A172 (cell line): ENCODE measurements around the gene CARF. TPM values are rescaled to one million over a fixed set of nuclear protein-coding genes. Genes with fewer than 3 reads are reported as not detected.
"Not testable (repeated sequence)": the region's sequence is repeated elsewhere in the genome, so short reads cannot be mapped to it uniquely, and the experiment has no call there.

Source experiments
- DNase-seq: peaks from one replicate; pipeline ENCODE4 v3.0.0-alpha.2; 2015; ENCODE audit warnings: low spot score
- total RNA-seq: library from RNA; depleted of rRNA; stranded (reverse); fragments of >200 nt; shearing (Covaris generic); gene quantifications from 2 replicates; pipeline ENCODE4 v1.2.3, GENCODE V29; 2014; rRNA removed

CARF gene
- total RNA-seq: 7.0 and 8.8 TPM in 2 replicates

- DNase-seq: peak; percentile 94
Measured at GRCh38 chr2:202911512-202912341, at the start of gene CARF, which contains the start of gene WDR12. TSS of gene CARF (plus strand) at chr2:202912275. CDS start at chr2:202941903, 29,628 bp downstream. TSS of gene WDR12 (minus strand) at chr2:202911673. CDS start at chr2:202911476, 197 bp downstream.

GRCh38 chr2:202870431-202871299 is 41.4 kb upstream of the CARF start:
- DNase-seq: peak; percentile 65

GRCh38 chr2:202871300-202872141 is 40.6 kb upstream of the CARF start, which contains the start of gene ICA1L:
TSS of gene ICA1L (minus strand) at chr2:202871766. CDS start at chr2:202829009, 42,757 bp downstream.
- DNase-seq: peak; percentile 50

DNA sequence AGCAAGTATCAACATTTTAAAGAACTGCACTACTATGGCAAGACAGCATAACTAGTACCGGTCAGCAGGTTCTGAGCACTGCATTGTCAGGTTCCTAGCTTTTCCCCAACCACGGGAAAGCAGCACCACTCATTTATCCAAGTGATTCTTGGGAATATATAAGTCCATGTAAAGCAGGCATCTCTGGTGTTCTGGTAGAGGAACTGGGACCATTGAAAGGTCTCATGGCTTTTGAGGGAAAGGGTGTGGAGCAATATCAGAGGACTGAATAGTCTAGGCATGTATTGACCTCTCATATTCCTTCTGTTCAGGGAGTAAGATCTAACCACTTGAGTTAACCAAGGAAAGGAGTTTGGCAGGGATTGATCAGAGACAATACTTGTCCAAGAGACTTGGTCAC is 34.4 kb upstream of the CARF start:
- no peak for DNase-seq

- no peak for DNase-seq
Measured at GRCh38 chr2:202881570-202881969, 30.5 kb upstream of the CARF start.

GRCh38 chr2:202883987-202884675 is 27.9 kb upstream of the CARF start:
- peak; percentile 21 for DNase-seq

DNA sequence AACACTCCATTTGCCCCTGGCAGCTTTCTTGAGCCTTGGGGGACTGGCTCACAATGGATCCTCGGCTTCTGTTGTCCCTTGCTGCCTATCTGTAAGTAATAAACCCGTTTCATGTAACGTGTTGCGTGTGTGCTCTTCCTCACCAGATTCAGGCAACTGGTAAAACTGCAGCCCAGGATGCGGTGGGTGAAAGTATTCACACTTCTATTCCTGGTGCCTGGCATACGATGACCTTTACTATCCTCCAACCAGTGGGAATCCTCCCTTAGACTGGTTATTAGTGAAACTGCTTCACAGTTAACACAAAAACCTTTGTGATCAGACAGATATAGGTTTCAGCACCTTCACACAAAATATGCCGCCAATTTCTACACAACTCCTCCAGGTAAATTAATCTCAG is 26.9 kb upstream of the CARF start:
- no peak for DNase-seq

DNA sequence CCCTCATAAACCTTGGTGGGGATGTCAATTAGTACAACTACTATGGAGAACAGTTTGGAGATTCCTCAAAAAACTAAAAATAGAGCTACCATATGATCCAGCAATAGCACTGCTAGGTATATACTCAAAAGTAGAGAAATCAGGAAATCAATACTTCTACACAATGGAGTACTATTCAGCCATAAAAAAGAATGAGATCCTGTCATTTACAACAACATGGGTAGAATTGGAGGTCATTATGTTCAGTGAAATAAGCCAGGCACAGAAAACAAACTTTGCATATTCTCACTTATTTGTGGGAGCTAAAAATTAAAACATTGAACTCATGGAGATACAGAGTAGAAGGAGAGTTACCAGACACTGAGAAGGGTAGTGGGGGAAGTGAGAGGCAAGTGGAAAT is 6.6 kb upstream of the CARF start:
- DNase-seq: not testable (repeated sequence)

DNA sequence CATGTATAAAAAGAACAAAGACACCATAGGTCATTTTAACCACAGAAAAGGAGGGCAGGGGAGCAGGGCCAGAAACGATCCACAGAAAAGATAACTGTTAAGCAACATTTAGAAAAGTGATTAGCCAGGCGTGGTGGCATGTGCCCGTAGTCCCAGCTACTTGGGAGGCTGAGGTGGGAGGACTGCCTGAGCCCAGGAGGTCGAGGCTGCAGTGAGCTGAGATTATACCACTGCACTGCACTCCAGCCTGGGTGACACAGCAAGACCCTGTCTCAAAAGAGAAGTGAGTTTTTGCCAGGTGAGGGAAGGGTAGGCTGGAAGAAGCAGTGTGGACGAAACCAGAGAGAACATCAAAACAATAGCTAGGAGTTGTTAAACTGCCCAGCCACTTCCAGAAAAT is 3.9 kb upstream of the CARF start:
- no peak for DNase-seq

- no peak for DNase-seq
Measured at GRCh38 chr2:202909394-202910192, 2.5 kb upstream of the CARF start.

DNA sequence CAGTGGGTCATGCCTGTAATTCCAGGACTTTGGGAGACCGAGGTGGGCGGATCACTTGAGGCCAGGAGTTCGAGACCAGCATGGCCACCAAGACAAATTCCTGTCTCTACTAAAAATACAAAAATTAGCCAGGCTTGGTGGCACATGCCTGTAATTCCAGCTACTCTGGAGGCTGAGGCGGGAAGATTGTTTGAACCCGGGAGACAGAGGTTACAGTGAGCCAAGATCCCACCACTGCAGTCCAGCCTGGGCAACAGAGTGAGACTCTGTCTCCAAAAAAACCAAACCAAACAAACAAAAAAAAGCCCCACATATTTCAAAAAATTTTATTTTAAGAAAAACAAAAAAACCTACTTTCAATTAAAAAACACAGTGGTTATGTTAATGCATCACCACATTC is 1.8 kb upstream of the CARF start:
- not testable (repeated sequence) for DNase-seq

DNA sequence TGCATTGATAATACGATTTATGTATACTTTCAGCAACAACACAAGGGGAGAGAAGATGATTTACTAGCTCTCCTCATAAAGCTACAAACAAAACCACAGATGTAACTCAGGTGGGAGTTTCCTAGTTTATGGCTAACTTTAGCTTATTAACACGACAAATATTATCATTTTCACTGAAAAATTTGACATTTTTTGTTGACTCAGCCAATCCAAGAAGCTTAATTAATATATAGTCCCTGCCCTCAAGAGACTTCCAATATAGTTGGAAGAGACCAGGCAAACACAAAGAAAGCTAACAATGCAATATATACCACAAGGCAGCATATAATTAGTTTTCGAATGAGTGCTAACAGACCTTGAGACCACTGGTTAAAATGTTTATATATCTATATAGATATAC is 1.4 kb upstream of the CARF start:
- no peak for DNase-seq

DNA sequence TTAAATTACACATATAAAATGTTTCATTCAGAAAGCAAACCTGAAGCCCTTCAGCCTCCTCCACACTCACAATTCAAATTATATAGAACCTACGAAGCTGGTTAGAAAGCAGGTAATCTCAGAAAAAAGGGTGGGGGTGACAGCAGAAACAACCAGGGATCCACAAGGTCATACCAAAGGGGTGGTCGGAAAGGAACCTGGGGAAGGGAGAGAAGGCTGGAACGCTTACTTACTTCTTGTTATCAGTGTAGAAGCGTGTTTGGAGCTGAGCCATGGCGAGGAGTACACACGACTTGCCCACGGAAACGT is 918 bp upstream of the CARF start:
- no peak for DNase-seq

GRCh38 chr2:202912342-202913201 is 497 bp downstream of the CARF start:
- not testable (repeated sequence) for DNase-seq

GRCh38 chr2:202918860-202919259 is 6.8 kb downstream of the CARF start:
- no peak for DNase-seq

DNA sequence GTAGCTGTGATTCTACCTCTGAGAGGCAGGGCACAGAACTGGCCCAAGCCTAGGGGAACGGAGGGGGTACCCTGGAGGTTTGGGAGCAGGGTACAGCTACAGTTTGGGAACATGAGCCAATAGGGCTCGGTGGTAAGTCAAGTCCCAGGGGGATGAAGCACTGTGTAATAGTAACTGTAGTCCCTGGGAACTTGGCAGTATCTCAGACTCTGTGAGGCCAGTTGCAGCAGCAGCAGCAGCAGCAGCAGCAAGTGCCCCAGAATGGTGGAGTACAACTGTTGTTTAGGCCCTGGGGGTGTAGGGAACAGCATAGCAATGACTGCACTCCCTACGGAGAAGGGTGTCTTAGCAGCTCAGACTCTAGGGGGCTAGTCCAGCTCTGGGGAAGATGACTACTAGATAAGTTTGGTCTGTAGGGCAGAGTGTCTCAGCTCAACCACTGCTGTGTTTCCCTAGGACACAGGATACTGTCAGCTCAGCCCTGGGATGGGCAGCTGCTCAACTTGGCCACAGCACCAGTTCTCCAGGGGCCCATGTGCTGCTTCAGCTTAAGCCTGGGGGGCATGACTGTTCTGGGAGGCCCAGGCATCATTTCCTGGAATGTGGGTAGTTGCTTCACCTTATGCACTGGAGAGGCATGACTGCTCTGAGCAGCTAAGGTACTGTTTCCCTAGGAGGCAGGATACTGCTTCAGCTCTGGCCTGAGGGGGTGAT is 20.5 kb downstream of the CARF start:
- no peak for DNase-seq

- no peak for DNase-seq
Measured at GRCh38 chr2:202933139-202933510, 21.1 kb downstream of the CARF start.

- DNase-seq: no peak
Measured at GRCh38 chr2:202933958-202934357, 21.9 kb downstream of the CARF start.

DNA sequence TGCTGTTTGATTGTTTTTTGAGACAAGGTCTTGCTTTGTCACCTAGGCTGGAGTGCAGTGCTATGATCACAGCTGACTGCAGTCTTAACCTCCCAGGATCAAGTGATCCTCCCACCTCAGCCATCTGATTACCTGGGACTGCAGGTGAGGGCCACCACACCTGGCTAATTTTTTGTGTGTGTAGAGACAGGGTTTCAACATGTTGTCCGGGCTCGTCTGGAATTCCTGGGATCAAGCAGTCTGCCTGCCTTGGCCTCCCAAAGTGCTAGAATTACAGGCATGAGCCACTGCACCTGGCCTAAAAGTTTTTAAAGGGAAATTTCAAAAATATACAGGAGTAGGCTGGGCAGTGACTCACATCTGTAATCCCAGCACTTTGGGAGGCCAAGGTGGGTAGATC is 22.4 kb downstream of the CARF start:
- DNase-seq: no peak
